HepG2 (cell line): ENCODE results near the gene PRKACB.

Source experiments
- SMAD9 ChIP-seq: sonication (generic); formaldehyde crosslinking; IDR thresholded peaks from 2 replicates; pipeline ENCODE4 v1.5.1; 2020; ENCODE audit warnings: mild to moderate bottlenecking, missing genetic modification reagents
- TF ChIP-seq, protein P1 (sequence below), 2 experiments: IDR thresholded peaks; 2 replicates each; pipeline ENCODE4 v1.6.1; 2011 to 2012; ENCODE audit warnings: low read length in 2 of 2, borderline replicate concordance in 1 of 2, low read depth in 1 of 2, mild to moderate bottlenecking in 1 of 2, moderate library complexity in 1 of 2

DNA sequence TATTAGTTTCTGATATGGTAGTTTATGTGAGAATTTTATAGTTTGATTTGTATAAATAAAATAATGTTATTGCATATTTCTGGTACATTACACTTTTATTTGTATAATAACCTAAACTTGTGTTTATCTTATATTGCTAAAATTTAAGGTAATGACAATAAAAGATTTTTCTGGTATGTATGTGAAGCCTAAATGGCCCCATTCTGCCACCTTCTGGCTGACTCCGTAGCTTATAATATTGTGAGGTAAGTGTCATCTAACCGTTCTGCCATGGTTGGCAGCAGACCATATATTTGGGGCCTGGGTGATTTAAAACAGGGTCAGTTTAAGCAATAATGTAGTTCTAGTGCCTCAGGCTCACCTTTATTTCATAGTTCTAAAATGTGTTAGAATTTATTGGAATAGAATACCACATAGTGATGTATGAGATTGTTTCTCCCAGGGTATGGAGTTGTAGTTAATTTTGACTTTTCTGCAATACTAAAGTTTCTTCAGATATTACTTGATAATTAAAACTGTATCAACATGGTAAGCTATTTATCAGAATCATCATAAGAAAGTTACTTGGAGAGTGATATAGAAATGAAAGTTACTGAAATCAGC lies 21.2 kb upstream of the PRKACB start:
- TF ChIP-seq, protein P1, sequence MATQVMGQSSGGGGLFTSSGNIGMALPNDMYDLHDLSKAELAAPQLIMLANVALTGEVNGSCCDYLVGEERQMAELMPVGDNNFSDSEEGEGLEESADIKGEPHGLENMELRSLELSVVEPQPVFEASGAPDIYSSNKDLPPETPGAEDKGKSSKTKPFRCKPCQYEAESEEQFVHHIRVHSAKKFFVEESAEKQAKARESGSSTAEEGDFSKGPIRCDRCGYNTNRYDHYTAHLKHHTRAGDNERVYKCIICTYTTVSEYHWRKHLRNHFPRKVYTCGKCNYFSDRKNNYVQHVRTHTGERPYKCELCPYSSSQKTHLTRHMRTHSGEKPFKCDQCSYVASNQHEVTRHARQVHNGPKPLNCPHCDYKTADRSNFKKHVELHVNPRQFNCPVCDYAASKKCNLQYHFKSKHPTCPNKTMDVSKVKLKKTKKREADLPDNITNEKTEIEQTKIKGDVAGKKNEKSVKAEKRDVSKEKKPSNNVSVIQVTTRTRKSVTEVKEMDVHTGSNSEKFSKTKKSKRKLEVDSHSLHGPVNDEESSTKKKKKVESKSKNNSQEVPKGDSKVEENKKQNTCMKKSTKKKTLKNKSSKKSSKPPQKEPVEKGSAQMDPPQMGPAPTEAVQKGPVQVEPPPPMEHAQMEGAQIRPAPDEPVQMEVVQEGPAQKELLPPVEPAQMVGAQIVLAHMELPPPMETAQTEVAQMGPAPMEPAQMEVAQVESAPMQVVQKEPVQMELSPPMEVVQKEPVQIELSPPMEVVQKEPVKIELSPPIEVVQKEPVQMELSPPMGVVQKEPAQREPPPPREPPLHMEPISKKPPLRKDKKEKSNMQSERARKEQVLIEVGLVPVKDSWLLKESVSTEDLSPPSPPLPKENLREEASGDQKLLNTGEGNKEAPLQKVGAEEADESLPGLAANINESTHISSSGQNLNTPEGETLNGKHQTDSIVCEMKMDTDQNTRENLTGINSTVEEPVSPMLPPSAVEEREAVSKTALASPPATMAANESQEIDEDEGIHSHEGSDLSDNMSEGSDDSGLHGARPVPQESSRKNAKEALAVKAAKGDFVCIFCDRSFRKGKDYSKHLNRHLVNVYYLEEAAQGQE (IDR thresholded peaks at IDR 0.05; ENCODE audit: borderline replicate concordance in 1 of 2, low read depth in 1 of 2, low read length in 2 of 2), result no peak
- TF ChIP-seq SMAD9 (CRISPR knock-in tag), result no peak
